GM12892 (cell line): ENCODE measurements around the gene CLIP1.

Experiments used
- POLR2AphosphoS5 ChIP-seq: IDR thresholded peaks from 2 replicates; pipeline ENCODE4 v1.6.1; 2011; ENCODE audit warnings: low read depth, low read length, control low read depth
- TAF1 ChIP-seq: IDR thresholded peaks from 2 replicates; pipeline ENCODE4 v1.6.1; 2011; ENCODE audit warnings: low read depth, mild to moderate bottlenecking, control low read depth, low read length, borderline replicate concordance

DNA sequence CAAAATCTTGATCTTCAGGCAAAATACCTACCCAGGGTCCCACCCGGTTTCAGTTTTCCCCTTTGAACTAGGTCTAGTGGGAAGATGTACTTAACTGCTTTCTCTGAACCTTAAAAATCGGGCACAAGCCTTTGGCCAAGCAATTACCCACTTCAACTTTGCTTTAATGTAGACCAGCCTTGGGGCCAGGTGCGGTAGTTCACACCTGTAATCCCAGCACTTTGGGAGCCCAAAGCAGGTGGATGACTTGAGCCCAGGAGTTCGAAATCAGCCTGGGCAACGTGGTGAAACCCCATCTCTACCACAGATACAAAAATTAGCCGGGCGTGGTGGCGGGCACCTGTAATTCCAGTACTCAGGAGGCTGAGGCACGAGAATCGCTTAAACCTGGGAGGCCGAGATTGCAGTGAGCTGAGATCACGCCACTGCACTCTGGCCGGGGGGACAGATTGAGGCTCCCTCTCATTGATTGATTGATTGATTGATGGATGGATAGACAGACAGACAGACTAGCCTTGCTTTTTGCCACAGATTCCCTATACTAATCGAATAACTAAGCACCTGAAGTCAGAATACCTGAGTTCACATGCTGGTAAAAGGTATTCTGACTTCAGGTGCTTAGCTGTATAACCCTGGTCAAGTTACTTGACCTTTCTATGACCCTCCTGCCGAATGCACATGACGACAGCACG lies 1.9 kb downstream of the CLIP1 start:
- TF ChIP-seq TAF1, result no peak
- no peak for TF ChIP-seq POLR2AphosphoS5
